ENCODE results near the gene ARGLU1. TPM values are rescaled to one million over a fixed set of nuclear protein-coding genes. Genes with fewer than 3 reads are reported as not detected.

Gene ARGLU1
- polyA plus RNA-seq, 1 experiment: 25.6 TPM

- Histone ChIP-seq H3K36me3 (ENCODE audit: control insufficient read depth, insufficient read depth, low read length) (no peaks in the 10 kb centered on the region), H3K27me3 (ENCODE audit: control insufficient read depth, insufficient read depth, low read length) (no peaks in the 10 kb centered on the region), H3K4me3 (ENCODE audit: low read depth, low read length) (no peak overlapping the region)
- no peak for TF ChIP-seq CTCF (IDR thresholded peaks at IDR 0.05; ENCODE audit: insufficient read depth, low read depth, low read length)
- no peak for DNase-seq (ENCODE audit: low read depth)
- POLR2A ChIA-PET: no interaction called here
- CTCF ChIA-PET: interaction anchor here (0.7 to 1.1 kb wide), 2 partner anchors 19 to 25 kb away, joined by 3 to 4 read pairs; no protein-coding TSS in a partner anchor
These were observed 27.7 kb upstream of the ARGLU1 start for GRCh38 chr13:106595625-106596024.

GRCh38 chr13:106594980-106595379, 27.0 kb upstream of the ARGLU1 start:
- POLR2A ChIA-PET: no interaction called here
- Histone ChIP-seq H3K4me3 (ENCODE audit: low read depth, low read length) (no peak overlapping the region), H3K36me3 (ENCODE audit: control insufficient read depth, insufficient read depth, low read length) (no peaks in the 10 kb centered on the region), H3K27me3 (ENCODE audit: control insufficient read depth, insufficient read depth, low read length) (no peaks in the 10 kb centered on the region)
- CTCF ChIA-PET: interaction anchor here (1.1 to 1.3 kb wide), 2 partner anchors 10 to 25 kb away, joined by 3 to 4 read pairs; no protein-coding TSS in a partner anchor
- TF ChIP-seq CTCF (IDR thresholded peaks at IDR 0.05; ENCODE audit: insufficient read depth, low read depth, low read length): no peak
- no peak for DNase-seq (ENCODE audit: low read depth)

DNA sequence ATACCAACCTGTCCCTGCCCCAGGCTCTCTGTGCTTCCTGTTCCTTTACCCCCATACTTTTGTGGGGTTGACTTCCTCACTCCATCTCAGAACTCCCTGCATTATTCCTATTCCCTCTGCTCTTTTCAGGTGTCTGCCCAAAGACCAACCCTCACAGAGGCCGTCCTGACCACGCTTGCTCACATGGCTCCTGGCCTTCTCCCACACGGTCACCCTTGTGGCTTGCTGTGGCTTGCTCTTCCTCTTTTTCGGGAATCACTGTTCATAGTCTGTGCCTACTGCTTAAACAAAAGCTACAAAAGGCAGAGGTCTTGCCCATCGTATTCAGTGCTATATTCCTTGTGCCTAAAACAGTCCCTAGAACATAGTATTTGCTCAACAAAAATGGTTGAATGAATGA, 25.2 kb upstream of the ARGLU1 start:
- no peak for DNase-seq (ENCODE audit: low read depth)
- TF ChIP-seq CTCF (IDR thresholded peaks at IDR 0.05; ENCODE audit: insufficient read depth, low read depth, low read length): no peak

GRCh38 chr13:106591299-106591698, 23.4 kb upstream of the ARGLU1 start:
- TF ChIP-seq CTCF (IDR thresholded peaks at IDR 0.05; ENCODE audit: insufficient read depth, low read depth, low read length): no peak
- no peaks in the 10 kb centered on the region for H3K36me3 ChIP-seq (ENCODE audit: control insufficient read depth, insufficient read depth, low read length)
- no peak overlapping the region for H3K4me3 ChIP-seq (ENCODE audit: low read depth, low read length)
- POLR2A ChIA-PET: no interaction called here
- DNase-seq (ENCODE audit: low read depth): no peak
- H3K27me3 ChIP-seq (ENCODE audit: control insufficient read depth, insufficient read depth, low read length): peaks cover 2% of the 10 kb centered on the region; the same call in 1 of the 2 replicates
- CTCF ChIA-PET: interaction anchor here (0.6 to 1.8 kb wide), 2 partner anchors 11 to 13 kb away, joined by 3 to 4 read pairs; no protein-coding TSS in a partner anchor

More for the DNA sequence above, 25.2 kb upstream of the ARGLU1 start:
- CTCF ChIA-PET: interaction anchor here (1.0 to 1.8 kb wide), 2 partner anchors 12 to 554 kb away, joined by 3 to 4 read pairs; no protein-coding TSS in a partner anchor
- POLR2A ChIA-PET: no interaction called here
- Histone ChIP-seq H3K27me3 (ENCODE audit: control insufficient read depth, insufficient read depth, low read length) (no peaks in the 10 kb centered on the region), H3K4me3 (ENCODE audit: low read depth, low read length) (no peak overlapping the region), H3K36me3 (ENCODE audit: control insufficient read depth, insufficient read depth, low read length) (no peaks in the 10 kb centered on the region)

- H3K4me3 ChIP-seq (ENCODE audit: low read depth, low read length): no peak overlapping the region
- no peak for TF ChIP-seq CTCF (IDR thresholded peaks at IDR 0.05; ENCODE audit: insufficient read depth, low read depth, low read length)
- no peak for DNase-seq (ENCODE audit: low read depth)
- no peaks in the 10 kb centered on the region for H3K36me3 ChIP-seq (ENCODE audit: control insufficient read depth, insufficient read depth, low read length)
- peaks cover 2% of the 10 kb centered on the region; the same call in 1 of the 2 replicates for H3K27me3 ChIP-seq (ENCODE audit: control insufficient read depth, insufficient read depth, low read length)
- POLR2A ChIA-PET: no interaction called here
- CTCF ChIA-PET: interaction anchor here (1.8 kb wide), 1 partner anchor 9 kb away, joined by 4 read pairs; no protein-coding TSS in a partner anchor
These were observed 21.8 kb upstream of the ARGLU1 start for GRCh38 chr13:106589716-106590115.
